Peyer's patch (tissue), 4 donors: ENCODE measurements around the gene SLC22A16. TPM values are rescaled to one million over a fixed set of nuclear protein-coding genes. Genes with fewer than 3 reads are reported as not detected.

Experiments used
- DNase-seq, 3 donors: peaks; one replicate each; pipeline ENCODE4 v3.0.0-alpha.2; 2017 to 2019
- H3K27ac ChIP-seq, 4 donors: fragments of 200-600 bp; sonication (generic); one replicate each; pipeline ENCODE4 v1.5.1; 2016 to 2019
- H3K27me3 ChIP-seq, 2 donors: fragments of 200-600 bp; sonication (generic); one replicate each; pipeline ENCODE4 v1.5.1; 2019
- H3K36me3 ChIP-seq, 3 donors: fragments of 200-600 bp; sonication (generic); one replicate each; pipeline ENCODE4 v1.5.1; 2016 to 2019
- H3K4me1 ChIP-seq, 4 donors: fragments of 200-600 bp; sonication (generic); one replicate each; pipeline ENCODE4 v1.5.1; 2016 to 2019
- H3K4me3 ChIP-seq, 4 donors: fragments of 200-600 bp; sonication (generic); 1 replicate in 3 of 4; 2 replicates in 1 of 4; pipeline ENCODE4 v1.5.1; 2016 to 2019; ENCODE audit warnings: mild to moderate bottlenecking in 1 of 4
- H3K9me3 ChIP-seq, 4 donors: fragments of 200-600 bp; sonication (generic); one replicate each; pipeline ENCODE4 v1.5.1; 2016 to 2019; ENCODE audit warnings: mild to moderate bottlenecking in 1 of 4
- CTCF ChIP-seq, 6 experiments: fragments of 450-650 bp in 4 of 6; fragments of 200-600 bp in 2 of 6; sonication (generic) in 1 of 6; IDR thresholded peaks; one replicate each; pipeline ENCODE4 v1.5.1; 2017 to 2019; ENCODE audit warnings: antibody characterized with exemption in 6 of 6, mild to moderate bottlenecking in 3 of 6, moderate library complexity in 1 of 6
- POLR2A ChIP-seq, 2 donors: fragments of 450-650 bp; IDR thresholded peaks; one replicate each; pipeline ENCODE4 v1.5.1; 2017; ENCODE audit warnings: antibody characterized with exemption in 2 of 2, mild to moderate bottlenecking in 2 of 2, moderate library complexity in 2 of 2
- total RNA-seq, 4 donors: library from RNA; depleted of rRNA; stranded (reverse); fragments of >200 nt; gene quantifications; one replicate each; pipeline ENCODE4 v1.1.0, GENCODE V29; 2016

The SLC22A16 gene
- total RNA-seq, 4 donors from 2014 or later = not detected

GRCh38 chr6:110430236-110430635 lies 46.2 kb downstream of the SLC22A16 start:
- no peaks in the 10 kb centered on the region for H3K36me3 ChIP-seq
- no peaks in the 10 kb centered on the region for H3K4me1 ChIP-seq
- H3K27me3 ChIP-seq = no peaks in the 10 kb centered on the region
- TF ChIP-seq CTCF (IDR thresholded peaks at IDR 0.05) (no peak), POLR2A (IDR thresholded peaks at IDR 0.05) (no peak)
- H3K4me3 ChIP-seq = no peak overlapping the region
- no peak overlapping the region for H3K27ac ChIP-seq
- no peak for DNase-seq
- H3K9me3 ChIP-seq = no peaks in the 10 kb centered on the region

DNA sequence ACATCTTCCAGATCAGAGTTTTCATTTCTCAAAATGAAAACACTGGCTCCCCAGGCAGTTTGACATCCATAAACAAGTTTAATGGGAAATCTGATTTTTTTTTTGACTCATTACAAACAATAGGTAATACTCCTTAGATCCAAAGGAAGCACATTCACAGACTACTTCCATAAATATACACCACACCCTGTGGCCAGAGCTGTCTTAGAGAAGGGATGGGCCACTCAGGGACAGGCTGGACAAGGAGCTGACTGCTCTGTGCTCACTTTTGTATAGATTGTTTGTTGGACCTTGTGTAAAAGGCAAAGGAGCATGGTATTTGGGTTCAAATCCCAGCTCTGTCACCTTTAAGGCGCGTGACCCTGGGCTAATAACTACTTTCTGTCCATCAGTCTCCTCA lies 48.3 kb downstream of the SLC22A16 start:
- TF ChIP-seq POLR2A (IDR thresholded peaks at IDR 0.05) = no peak
- no peak for TF ChIP-seq CTCF (IDR thresholded peaks at IDR 0.05)
- no peaks in the 10 kb centered on the region for H3K36me3 ChIP-seq
- no peaks in the 10 kb centered on the region for H3K27me3 ChIP-seq
- H3K4me3 ChIP-seq = no peak overlapping the region
- DNase-seq = no peak
- no peaks in the 10 kb centered on the region for H3K4me1 ChIP-seq
- no peak overlapping the region for H3K27ac ChIP-seq
- no peaks in the 10 kb centered on the region for H3K9me3 ChIP-seq

DNA sequence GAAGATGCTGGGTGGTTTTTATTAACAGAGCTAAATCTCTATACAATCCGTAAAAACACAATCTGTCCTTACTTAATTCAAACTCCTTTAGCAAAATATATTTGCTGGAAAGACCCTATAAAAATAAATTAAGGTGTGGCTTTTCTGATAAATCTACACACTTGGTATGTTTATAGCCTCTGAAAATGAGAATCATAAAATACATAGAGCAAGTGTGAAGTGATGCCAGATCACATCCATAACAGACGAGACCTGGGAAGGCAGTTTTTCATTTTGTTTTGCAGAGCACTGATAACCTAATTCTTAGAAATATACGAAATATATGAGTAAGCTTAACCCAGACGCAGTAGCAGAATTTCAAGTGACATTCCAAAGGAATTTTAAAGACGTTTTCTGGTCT lies 50.6 kb downstream of the SLC22A16 start:
- no peak for DNase-seq
- no peaks in the 10 kb centered on the region for H3K4me1 ChIP-seq
- H3K4me3 ChIP-seq = no peak overlapping the region
- H3K27me3 ChIP-seq = no peaks in the 10 kb centered on the region
- TF ChIP-seq POLR2A (IDR thresholded peaks at IDR 0.05) (no peak), CTCF (IDR thresholded peaks at IDR 0.05) (no peak)
- H3K9me3 ChIP-seq = no peaks in the 10 kb centered on the region
- no peaks in the 10 kb centered on the region for H3K36me3 ChIP-seq
- no peak overlapping the region for H3K27ac ChIP-seq

- Histone ChIP-seq H3K4me3 (no peak overlapping the region), H3K4me1 (no peaks in the 10 kb centered on the region), H3K27ac (no peak overlapping the region), H3K36me3 (no peaks in the 10 kb centered on the region), H3K27me3 (no peaks in the 10 kb centered on the region), H3K9me3 (no peaks in the 10 kb centered on the region)
- no peak for DNase-seq
- no peak for TF ChIP-seq POLR2A (IDR thresholded peaks at IDR 0.05)
- no peak for TF ChIP-seq CTCF (IDR thresholded peaks at IDR 0.05)
Measured at GRCh38 chr6:110422444-110422822, 54.0 kb downstream of the SLC22A16 start.

DNA sequence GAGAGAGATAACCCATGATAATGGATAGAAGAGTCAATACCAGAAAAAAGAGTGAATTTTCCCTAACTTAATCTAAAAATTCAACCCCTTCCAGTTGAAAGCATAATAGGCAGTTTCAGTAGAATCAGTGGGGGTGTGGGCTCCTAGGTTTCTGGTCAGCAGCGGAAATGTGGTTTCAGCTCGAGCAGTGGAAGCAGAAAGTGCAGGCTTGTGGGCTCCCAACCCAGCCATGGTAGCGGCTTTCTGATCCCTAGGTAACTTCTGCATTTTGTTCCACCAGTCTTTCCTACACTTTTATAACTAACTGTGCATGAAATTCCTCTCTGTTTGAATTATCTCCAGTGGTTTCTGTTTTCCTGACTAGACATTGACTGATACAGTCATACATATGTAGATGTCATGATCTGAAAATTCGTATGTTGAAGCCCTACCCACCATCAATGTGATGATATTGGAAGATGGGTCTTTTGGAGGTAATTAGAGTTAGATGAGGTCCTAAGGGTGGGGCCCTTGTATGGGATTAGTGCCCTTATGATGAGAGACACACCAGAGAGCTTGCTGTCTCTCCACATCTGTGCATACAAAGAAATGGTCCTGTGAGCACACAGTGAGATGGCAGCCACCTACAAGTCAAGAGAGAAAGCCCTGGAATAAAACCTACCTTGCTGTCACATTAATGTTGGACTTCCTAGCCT lies 54.5 kb downstream of the SLC22A16 start:
- no peaks in the 10 kb centered on the region for H3K36me3 ChIP-seq
- TF ChIP-seq POLR2A (IDR thresholded peaks at IDR 0.05) = no peak
- no peak for TF ChIP-seq CTCF (IDR thresholded peaks at IDR 0.05)
- H3K4me1 ChIP-seq = no peaks in the 10 kb centered on the region
- DNase-seq = no peak
- H3K27me3 ChIP-seq = no peaks in the 10 kb centered on the region
- H3K4me3 ChIP-seq = no peak overlapping the region
- no peak overlapping the region for H3K27ac ChIP-seq
- no peaks in the 10 kb centered on the region for H3K9me3 ChIP-seq
